HG03060 (cell line): ENCODE results near the gene SLC25A12.

Source experiments
- ATAC-seq: cut with Tn5 transposase; IDR thresholded peaks from one replicate; pipeline ENCODE4 v1.9.1; 2021; ENCODE audit warnings: low read depth, moderate number of reproducible peaks; ENCODE audit not compliant: unreplicated experiment

The SLC25A12 gene

DNA sequence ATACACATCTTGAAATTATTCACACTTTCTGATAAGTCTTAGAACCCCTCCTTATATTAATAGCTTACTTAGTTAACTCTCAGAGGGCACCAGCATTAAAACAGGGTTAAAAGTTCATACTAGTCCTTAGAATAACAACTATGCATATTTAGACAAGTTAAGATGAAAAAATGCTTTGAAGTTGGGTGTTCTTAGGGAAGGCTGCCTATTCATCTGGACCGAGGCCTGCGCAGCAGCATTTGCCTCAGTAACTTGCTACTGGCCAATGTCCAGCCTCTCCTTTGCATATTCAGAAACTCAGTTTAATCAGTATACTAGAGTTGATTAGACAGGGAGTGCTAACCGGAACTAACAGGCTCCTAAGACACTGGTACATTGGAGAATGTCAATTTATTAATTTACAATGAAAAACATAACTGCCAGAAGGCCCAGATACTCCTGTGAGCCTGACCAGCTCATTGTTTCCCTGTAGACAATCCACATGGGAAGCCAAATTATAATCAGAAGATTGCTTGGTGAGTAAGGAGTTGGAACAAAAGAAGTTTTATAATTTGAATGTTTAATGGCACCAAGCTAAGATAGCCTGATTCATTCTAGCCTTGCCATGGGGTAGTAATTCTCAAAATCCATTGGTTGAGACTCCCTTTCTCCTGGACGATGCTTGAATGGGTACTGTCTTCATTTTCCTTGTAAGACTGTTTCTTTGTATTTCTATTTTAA lies 157.9 kb downstream of the SLC25A12 start:
- ATAC-seq = no peak
